Spleen (tissue), 11 donors: Measurements from ENCODE around the gene ABLIM2. TPM values are rescaled to one million over a fixed set of nuclear protein-coding genes. Genes with fewer than 3 reads are reported as not detected.

Source experiments
- DNase-seq: peaks from one replicate; pipeline ENCODE4 v3.0.0-alpha.2; 2020
- H3K27ac ChIP-seq, 8 donors: fragments of 200-600 bp; sonication (generic) in 7 of 8; 1 replicate in 4 of 8; 2 replicates in 4 of 8; pipeline versions ENCODE4 v1.5.0 to v1.8.0; 2016 to 2021; ENCODE audit warnings: inconsistent platforms in 4 of 8, mild to moderate bottlenecking in 4 of 8, moderate library complexity in 1 of 8
- H3K27me3 ChIP-seq, 7 donors: fragments of 200-600 bp; sonication (generic) in 6 of 7; replicated peaks in 1 of 7; 1 replicate in 4 of 7; 2 replicates in 3 of 7; pipeline versions ENCODE4 v1.5.0 to v1.8.0; 2016 to 2021; ENCODE audit warnings: inconsistent platforms in 3 of 7, mild to moderate bottlenecking in 1 of 7
- H3K36me3 ChIP-seq, 6 donors: fragments of 200-600 bp; sonication (generic) in 5 of 6; 1 replicate in 4 of 6; 2 replicates in 2 of 6; pipeline versions ENCODE4 v1.5.0 to v1.8.0; 2016 to 2021; ENCODE audit warnings: inconsistent platforms in 2 of 6
- H3K4me1 ChIP-seq, 6 donors: fragments of 200-600 bp; sonication (generic) in 5 of 6; 1 replicate in 3 of 6; 2 replicates in 3 of 6; pipeline versions ENCODE4 v1.5.0 to v1.8.0; 2016 to 2021; ENCODE audit warnings: inconsistent platforms in 3 of 6
- H3K4me3 ChIP-seq, 8 donors: fragments of 200-600 bp; sonication (generic) in 7 of 8; 1 replicate in 4 of 8; 2 replicates in 4 of 8; pipeline versions ENCODE4 v1.5.0 to v1.8.0; 2016 to 2021; ENCODE audit warnings: inconsistent platforms in 4 of 8, mild to moderate bottlenecking in 4 of 8, moderate library complexity in 2 of 8
- H3K9me3 ChIP-seq, 8 donors: fragments of 200-600 bp; sonication (generic) in 7 of 8; 1 replicate in 4 of 8; 2 replicates in 4 of 8; pipeline versions ENCODE4 v1.5.0 to v1.8.0; 2016 to 2021; ENCODE audit warnings: inconsistent platforms in 4 of 8
- POLR2A ChIP-seq, 3 donors: fragments of 450-650 bp; IDR thresholded peaks; one replicate each; pipeline ENCODE4 v1.5.1; 2017; ENCODE audit warnings: antibody characterized with exemption in 3 of 3, mild to moderate bottlenecking in 1 of 3
- POLR2AphosphoS5 ChIP-seq, 3 donors: sonication (generic); formaldehyde crosslinking; IDR thresholded peaks; one replicate each; pipeline ENCODE4 v1.5.1; 2017; ENCODE audit warnings: antibody characterized with exemption in 3 of 3
- WGBS, 5 donors: extraction: QIAGEN DNeasy Blood & Tissue Kit in 3 of 5; methylation state at CpG; one replicate each; pipeline versions ENCODE4 v1.1.5 to v1.1.7; 2013 to 2018; 5-methylcytosine and 5-hydroxymethylcytosine counted together
- intact Hi-C: fragments of 100-400 bp; cut with DNase I; formaldehyde crosslinking; loops from one replicate; pipeline ENCODE4 v1.15.0; 2023; ENCODE audit warnings: low total_unique reads
- polyA plus RNA-seq, 3 donors: library from polyadenylated mRNA; stranded (reverse); fragments of 200-250 nt; gene quantifications; one replicate each; pipeline ENCODE4 v1.2.1, GENCODE V29; 2013
- total RNA-seq, 7 donors: library from RNA; depleted of rRNA in 3 of 7; stranded (reverse); fragments of >200 nt in 3 of 7; fragmentation: NEBNext Ultra II Directional in 4 of 7; extraction: Animal tissue kit (Norgen Biotek cat#: 25700) in 4 of 7; gene quantifications; one replicate each; pipeline versions ENCODE4 v1.1.0 to v1.2.1, GENCODE V29; 2016 to 2021
- TF ChIP-seq, protein P1 (sequence below), 11 experiments: fragments of 200-600 bp in 7 of 11; fragments of 450-650 bp in 4 of 11; sonication (generic) in 4 of 11; IDR thresholded peaks in 8 of 11; conservative IDR thresholded peaks in 3 of 11; 1 replicate in 7 of 11; 2 replicates in 4 of 11; pipeline versions ENCODE4 v1.4.0 to v1.8.0; 2016 to 2021; ENCODE audit warnings: antibody characterized with exemption in 11 of 11, inconsistent platforms in 4 of 11, mild to moderate bottlenecking in 1 of 11
- donor health status: healthy with polysubstance abuse.
- donor health status: DM: no; HTN: no; CAD: no; lungs with moderate emphysema.
- donor health status: DM: no; HTN: no; CAD: no.
- donor health status: Bipolar disorder and iron deficiency.
- donor health status: healthy.
- donor health status: DM: no; HTN: no; CAD: no.
- donor health status: DM: yes; HTN: yes; CAD: no.

The ABLIM2 gene
- total and polyA plus RNA-seq, 10 donors: 11.8 to 127 (median 62.8) TPM

GRCh38 chr4:8130346-8131066, 28.1 kb downstream of the ABLIM2 start:
- no peak overlapping the region for H3K4me3 ChIP-seq
- no peaks in the 10 kb centered on the region for H3K9me3 ChIP-seq
- intact Hi-C loops: no loop called here
- TF ChIP-seq POLR2AphosphoS5 (IDR thresholded peaks at IDR 0.05) (peak in 2 of 3 donors; percentile 59 to 61), POLR2A (IDR thresholded peaks at IDR 0.05) (no peak)
- TF ChIP-seq, protein P1, sequence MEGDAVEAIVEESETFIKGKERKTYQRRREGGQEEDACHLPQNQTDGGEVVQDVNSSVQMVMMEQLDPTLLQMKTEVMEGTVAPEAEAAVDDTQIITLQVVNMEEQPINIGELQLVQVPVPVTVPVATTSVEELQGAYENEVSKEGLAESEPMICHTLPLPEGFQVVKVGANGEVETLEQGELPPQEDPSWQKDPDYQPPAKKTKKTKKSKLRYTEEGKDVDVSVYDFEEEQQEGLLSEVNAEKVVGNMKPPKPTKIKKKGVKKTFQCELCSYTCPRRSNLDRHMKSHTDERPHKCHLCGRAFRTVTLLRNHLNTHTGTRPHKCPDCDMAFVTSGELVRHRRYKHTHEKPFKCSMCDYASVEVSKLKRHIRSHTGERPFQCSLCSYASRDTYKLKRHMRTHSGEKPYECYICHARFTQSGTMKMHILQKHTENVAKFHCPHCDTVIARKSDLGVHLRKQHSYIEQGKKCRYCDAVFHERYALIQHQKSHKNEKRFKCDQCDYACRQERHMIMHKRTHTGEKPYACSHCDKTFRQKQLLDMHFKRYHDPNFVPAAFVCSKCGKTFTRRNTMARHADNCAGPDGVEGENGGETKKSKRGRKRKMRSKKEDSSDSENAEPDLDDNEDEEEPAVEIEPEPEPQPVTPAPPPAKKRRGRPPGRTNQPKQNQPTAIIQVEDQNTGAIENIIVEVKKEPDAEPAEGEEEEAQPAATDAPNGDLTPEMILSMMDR (IDR thresholded peaks at IDR 0.05 in 8 of 11, conservative IDR thresholded peaks at IDR 0.05 in 3 of 11): no peak
- H3K4me1 ChIP-seq: peaks cover 24 to 98% (median 70%) of the 10 kb centered on the region in 6 donors
- H3K36me3 ChIP-seq: peaks cover 0 to 6% (median 0%) of the 10 kb centered on the region in 6 donors
- H3K27ac ChIP-seq: peak overlapping the region in 7 of 8 donors; percentile 35 to 85 (median 77)
- no peak for DNase-seq
- 70 to 80% (median 72%) methylated on average over 17 to 18 of the region's 18 CpGs for WGBS, 5 donors
- no peaks in the 10 kb centered on the region for H3K27me3 ChIP-seq

DNA sequence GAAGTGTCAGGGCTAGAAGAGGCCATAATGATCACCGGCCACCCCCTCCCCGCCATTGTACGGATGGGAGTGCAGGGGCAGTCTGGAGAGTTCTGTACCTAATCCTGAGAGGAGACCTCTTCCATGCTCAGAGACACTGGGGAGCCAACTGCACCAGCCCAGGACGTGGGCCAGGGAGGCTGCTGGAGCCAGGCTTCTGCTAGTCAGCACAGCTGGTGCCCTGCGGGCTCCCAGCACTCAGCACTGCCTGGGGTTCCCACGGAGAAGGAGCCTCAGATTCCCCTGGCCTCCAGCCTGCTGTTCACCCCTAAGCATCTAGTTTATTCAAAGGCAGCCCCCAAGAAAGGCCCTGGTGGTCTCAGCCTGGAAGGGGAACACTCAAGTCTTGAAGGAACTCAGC, 28.8 kb downstream of the ABLIM2 start:
- no peak for TF ChIP-seq POLR2AphosphoS5 (IDR thresholded peaks at IDR 0.05)
- no peak for TF ChIP-seq POLR2A (IDR thresholded peaks at IDR 0.05)
- TF ChIP-seq, protein P1 (IDR thresholded peaks at IDR 0.05 in 8 of 11, conservative IDR thresholded peaks at IDR 0.05 in 3 of 11): no peak
- H3K4me3 ChIP-seq: no peak overlapping the region
- H3K9me3 ChIP-seq: no peaks in the 10 kb centered on the region
- no peak for DNase-seq
- H3K27me3 ChIP-seq: no peaks in the 10 kb centered on the region
- peaks cover 0 to 9% (median 0%) of the 10 kb centered on the region in 6 donors for H3K36me3 ChIP-seq
- H3K27ac ChIP-seq: peak overlapping the region in 7 of 8 donors; percentile 7 to 85 (median 77)
- intact Hi-C loops: no loop called here
- WGBS, 5 donors: 77 to 93% (median 81%) methylated on average over 3 to 6 of the region's 6 CpGs
- peaks cover 24 to 95% (median 66%) of the 10 kb centered on the region in 6 donors for H3K4me1 ChIP-seq

DNA sequence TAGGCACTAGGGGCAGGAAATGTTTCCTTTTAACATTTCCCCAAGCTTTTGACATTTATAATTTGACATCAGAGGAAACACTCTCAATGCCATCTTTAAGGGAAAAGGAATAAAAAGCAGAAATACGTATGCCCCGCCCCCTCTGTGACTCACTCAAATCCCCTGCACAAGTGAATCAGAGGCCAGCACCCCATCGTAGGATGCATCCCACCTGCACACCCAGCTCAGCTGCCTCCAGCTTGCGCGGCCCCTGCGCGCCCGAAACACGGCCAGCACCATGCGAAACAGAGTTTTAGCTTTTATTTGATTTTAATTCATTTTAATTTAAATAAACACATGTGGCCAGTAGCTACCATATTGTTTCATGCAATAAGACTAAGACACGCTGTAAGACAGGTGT, 29.5 kb downstream of the ABLIM2 start:
- H3K9me3 ChIP-seq: no peaks in the 10 kb centered on the region
- 81 to 86% (median 85%) methylated on average over 11 of the region's 11 CpGs for WGBS, 5 donors
- intact Hi-C loops: no loop called here
- H3K27me3 ChIP-seq: no peaks in the 10 kb centered on the region
- H3K36me3 ChIP-seq: peaks cover 0 to 12% (median 0%) of the 10 kb centered on the region in 6 donors
- H3K27ac ChIP-seq: peak overlapping the region; percentile 7 to 85 (median 76)
- H3K4me3 ChIP-seq: no peak overlapping the region
- TF ChIP-seq POLR2AphosphoS5 (IDR thresholded peaks at IDR 0.05): no peak
- no peak for TF ChIP-seq POLR2A (IDR thresholded peaks at IDR 0.05)
- H3K4me1 ChIP-seq: peaks cover 24 to 95% (median 64%) of the 10 kb centered on the region in 6 donors
- DNase-seq: no peak

GRCh38 chr4:8128100-8128856, 30.3 kb downstream of the ABLIM2 start:
- H3K9me3 ChIP-seq: no peaks in the 10 kb centered on the region
- 70 to 76% (median 71%) methylated on average over 19 of the region's 19 CpGs for WGBS, 5 donors
- peak overlapping the region; percentile 35 to 85 (median 76) for H3K27ac ChIP-seq
- TF ChIP-seq POLR2AphosphoS5 (IDR thresholded peaks at IDR 0.05) (peak in 1 of 3 donors; percentile 53), POLR2A (IDR thresholded peaks at IDR 0.05) (no peak)
- TF ChIP-seq, protein P1 (IDR thresholded peaks at IDR 0.05 in 8 of 11, conservative IDR thresholded peaks at IDR 0.05 in 3 of 11): no peak
- DNase-seq: no peak
- H3K4me3 ChIP-seq: peak overlapping the region in 1 of 8 donors; percentile 48
- H3K36me3 ChIP-seq: peaks cover 0 to 12% (median 0%) of the 10 kb centered on the region in 6 donors
- H3K27me3 ChIP-seq: no peaks in the 10 kb centered on the region
- intact Hi-C loops: no loop called here
- H3K4me1 ChIP-seq: peaks cover 25 to 95% (median 64%) of the 10 kb centered on the region in 6 donors
